Activated naive CD4-positive, alpha-beta T cell treated with anti-CD3 and anti-CD28 coated beads for 36 hours (primary cell): Measurements from ENCODE around the gene MDM1. TPM values are rescaled to one million over a fixed set of nuclear protein-coding genes. Genes with fewer than 3 reads are reported as not detected.
A peak's percentile ranks its signal among the peaks of the same experiment; 100 is the strongest.

Source experiments
- CTCF ChIA-PET: fragments of 350-600 bp; sonication (Branson Sonifier 250); formaldehyde crosslinking; loops from one replicate; lab custom pipeline; 2021; ENCODE audit warnings: antibody characterized with exemption; lab: Charles Lee
- DNase-seq: peaks from one replicate; pipeline ENCODE4 v3.0.0-alpha.2; 2020
- H3K27ac Mint-ChIP-seq: one replicate; pipeline ENCODE4 v1.8.0; 2021; ENCODE audit warnings: mild to moderate bottlenecking, mixed read lengths
- H3K27me3 Mint-ChIP-seq: one replicate; pipeline ENCODE4 v1.8.0; 2021; ENCODE audit warnings: low read depth, mixed read lengths
- H3K36me3 Mint-ChIP-seq: one replicate; pipeline ENCODE4 v1.8.0; 2021; ENCODE audit warnings: low read depth, mixed read lengths
- H3K4me1 Mint-ChIP-seq: one replicate; pipeline ENCODE4 v1.8.0; 2021; ENCODE audit warnings: low read depth, mixed read lengths
- H3K4me3 Mint-ChIP-seq: one replicate; pipeline ENCODE4 v1.8.0; 2021; ENCODE audit warnings: mild to moderate bottlenecking, moderate library complexity, mixed read lengths
- H3K9me3 Mint-ChIP-seq: one replicate; pipeline ENCODE4 v1.8.0; 2021; ENCODE audit warnings: mixed read lengths
- intact Hi-C: fragments of 100-400 bp; cut with micrococcal nuclease; formaldehyde crosslinking; loops from one replicate; pipeline ENCODE4 v1.15.1; 2023
- total RNA-seq, 2 experiments: library from RNA; stranded (reverse); gene quantifications; one replicate each; pipeline ENCODE4 v1.2.3, GENCODE V29; 2021

Gene MDM1, protein sequence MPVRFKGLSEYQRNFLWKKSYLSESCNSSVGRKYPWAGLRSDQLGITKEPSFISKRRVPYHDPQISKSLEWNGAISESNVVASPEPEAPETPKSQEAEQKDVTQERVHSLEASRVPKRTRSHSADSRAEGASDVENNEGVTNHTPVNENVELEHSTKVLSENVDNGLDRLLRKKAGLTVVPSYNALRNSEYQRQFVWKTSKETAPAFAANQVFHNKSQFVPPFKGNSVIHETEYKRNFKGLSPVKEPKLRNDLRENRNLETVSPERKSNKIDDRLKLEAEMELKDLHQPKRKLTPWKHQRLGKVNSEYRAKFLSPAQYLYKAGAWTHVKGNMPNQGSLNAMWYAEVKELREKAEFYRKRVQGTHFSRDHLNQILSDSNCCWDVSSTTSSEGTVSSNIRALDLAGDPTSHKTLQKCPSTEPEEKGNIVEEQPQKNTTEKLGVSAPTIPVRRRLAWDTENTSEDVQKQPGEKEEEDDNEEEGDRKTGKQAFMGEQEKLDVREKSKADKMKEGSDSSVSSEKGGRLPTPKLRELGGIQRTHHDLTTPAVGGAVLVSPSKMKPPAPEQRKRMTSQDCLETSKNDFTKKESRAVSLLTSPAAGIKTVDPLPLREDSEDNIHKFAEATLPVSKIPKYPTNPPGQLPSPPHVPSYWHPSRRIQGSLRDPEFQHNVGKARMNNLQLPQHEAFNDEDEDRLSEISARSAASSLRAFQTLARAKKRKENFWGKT
- total RNA-seq, result 10 to 100 TPM; 16.5 to 20.8 TPM

DNA sequence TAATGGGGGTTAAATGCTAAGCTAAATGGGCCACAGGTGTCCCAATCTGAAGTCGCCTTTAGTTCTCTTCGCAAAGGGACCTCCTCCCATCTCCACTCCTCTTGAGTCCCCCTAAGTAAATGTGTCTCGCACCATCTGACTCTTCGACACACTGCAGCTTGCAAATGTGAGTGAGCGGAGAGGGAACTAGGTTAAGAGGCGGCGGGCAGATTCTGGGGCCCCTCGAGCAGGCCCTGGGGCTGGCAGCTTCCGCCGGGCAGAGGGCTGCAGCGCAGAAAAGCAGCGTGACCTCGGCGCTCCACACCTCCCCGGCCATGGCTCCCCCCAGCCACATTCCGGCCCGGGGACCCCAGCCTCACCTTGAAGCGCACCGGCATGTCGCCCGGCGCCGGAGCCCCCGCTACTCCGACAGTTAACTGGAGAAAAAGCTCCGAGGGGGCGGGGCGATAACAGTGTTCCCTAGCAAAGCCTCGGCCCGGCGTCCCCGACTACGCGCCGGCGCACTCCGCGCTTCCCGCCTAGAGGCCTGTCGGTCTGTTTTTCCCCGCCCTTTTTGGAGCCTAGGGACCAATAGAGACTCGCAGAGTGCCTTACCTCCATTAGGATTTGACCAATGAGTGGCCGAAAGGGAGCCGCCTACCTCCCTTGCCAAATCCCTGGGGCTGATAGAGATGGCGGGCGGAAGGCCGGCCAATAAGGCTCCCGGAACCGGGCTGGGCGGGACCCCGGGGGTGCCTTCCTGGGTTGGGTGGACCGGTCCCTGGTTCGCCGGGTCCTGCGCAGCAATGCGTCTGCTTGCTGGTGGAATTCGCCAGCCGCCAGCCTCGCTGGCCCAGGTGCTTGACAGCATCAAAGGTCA lies at the start of gene MDM1:
Gene MDM1, minus strand, starts transcription at position 494 of the 859 bp plus-strand sequence. Its CDS starts 117 bp downstream, at position 377.
- H3K27ac Mint-ChIP-seq, result peak within 1 kb of the TSS; percentile 73
- H3K4me3 Mint-ChIP-seq, result peak within 1 kb of the TSS; percentile 84
- intact Hi-C loops, result loop anchor here (1.0 to 10.0 kb wide), 15 partner anchors 33 to 913 kb away; partner anchors contain the start of genes CPM, MDM2, NUP107 and RAP1B
- H3K9me3 Mint-ChIP-seq, result no peaks in the 10 kb centered on the region
- H3K27me3 Mint-ChIP-seq, result no peaks in the 10 kb centered on the region
- H3K36me3 Mint-ChIP-seq, result peaks cover 2% of the 10 kb centered on the region
- CTCF ChIA-PET, result interaction anchor here (0.6 to 0.8 kb wide), 2 partner anchors 27 to 28 kb away, joined by 3 read pairs; no protein-coding TSS in a partner anchor
- DNase-seq, result peak; percentile 96
- H3K4me1 Mint-ChIP-seq, result peaks cover 47% of the 10 kb centered on the region

DNA sequence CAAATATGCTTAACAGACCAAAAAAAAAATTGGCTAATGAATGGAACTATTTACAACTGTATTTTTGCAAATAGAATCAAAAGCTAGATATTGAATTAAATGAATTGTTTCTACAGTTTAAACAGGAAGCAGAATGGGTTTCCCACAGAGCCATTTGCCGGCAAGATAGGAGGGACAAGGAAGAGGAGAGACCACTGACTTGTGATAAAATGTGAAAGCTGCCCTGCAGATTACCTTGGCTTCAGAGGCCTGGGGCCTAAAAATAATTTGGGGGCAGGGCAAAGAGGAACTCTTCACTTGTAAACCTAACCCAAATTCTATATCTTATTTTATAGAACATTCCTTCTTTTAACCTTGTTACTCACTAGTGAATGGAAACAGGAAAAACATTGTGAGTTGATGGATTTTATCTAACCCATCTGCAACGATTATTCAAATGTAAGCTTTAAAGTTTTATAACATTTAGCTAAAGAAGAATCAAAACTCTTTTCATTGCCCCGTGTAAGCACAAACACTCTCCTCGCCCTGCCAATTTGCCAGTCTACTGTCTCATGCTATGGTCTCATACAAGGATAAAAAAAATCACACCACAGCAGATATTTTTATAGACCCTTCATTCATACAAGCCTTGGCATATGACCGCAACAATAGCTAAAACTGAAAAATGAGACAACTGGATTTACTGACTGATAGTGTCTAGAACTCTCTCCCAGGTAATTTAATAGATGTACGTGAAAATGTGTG lies 49.5 kb upstream of the MDM1 start:
- CTCF ChIA-PET, result no interaction called here
- Mint-ChIP-seq H3K36me3 (peaks cover 7% of the 10 kb centered on the region), H3K9me3 (peaks cover 6% of the 10 kb centered on the region), H3K4me1 (peaks cover 15% of the 10 kb centered on the region), H3K27ac (no peak overlapping the region), H3K4me3 (no peak overlapping the region), H3K27me3 (peaks cover 3% of the 10 kb centered on the region)
- intact Hi-C loops, result no loop called here
- no peak for DNase-seq

DNA sequence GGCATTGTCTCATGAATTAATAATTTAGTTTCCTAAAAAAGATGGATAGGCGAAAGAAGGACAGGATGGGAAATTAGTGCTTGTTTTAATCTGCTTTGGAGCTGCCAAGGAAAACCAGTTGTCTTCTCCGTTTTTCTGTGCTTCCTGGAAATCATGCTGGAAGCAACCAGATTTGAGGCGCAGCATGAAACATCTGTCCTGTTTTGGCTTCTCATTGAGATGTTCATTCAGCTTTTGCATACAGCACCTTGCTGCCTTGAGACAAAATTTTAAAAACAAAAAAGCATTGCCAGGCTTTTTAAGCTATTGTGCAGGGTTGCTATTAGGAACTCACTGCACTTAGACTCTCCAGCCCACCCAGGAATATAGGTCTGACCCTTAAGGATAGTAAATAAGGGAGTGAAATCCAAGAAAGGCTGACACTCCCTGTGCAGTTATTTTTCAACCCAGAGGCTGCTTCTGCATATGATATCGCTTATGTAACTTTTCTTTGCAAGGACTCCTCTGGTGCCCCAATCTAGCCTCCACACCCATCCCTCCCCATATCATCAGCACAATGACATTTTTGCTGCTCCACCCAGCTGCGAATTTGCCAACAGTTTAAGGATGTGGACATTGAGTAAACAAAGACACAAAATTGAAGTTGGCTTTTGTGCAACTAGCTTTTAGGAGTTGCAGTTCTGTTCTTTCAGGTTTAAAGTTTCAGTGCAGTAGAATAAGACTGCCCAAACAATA lies 46.9 kb upstream of the MDM1 start:
- intact Hi-C loops, result no loop called here
- no peak overlapping the region for H3K4me3 Mint-ChIP-seq
- peaks cover 6% of the 10 kb centered on the region for H3K36me3 Mint-ChIP-seq
- CTCF ChIA-PET, result interaction anchor here (0.7 kb wide), 1 partner anchor 57 kb away, joined by 3 read pairs; no protein-coding TSS in a partner anchor
- H3K27me3 Mint-ChIP-seq, result peaks cover 3% of the 10 kb centered on the region
- no peak for DNase-seq
- peaks cover 6% of the 10 kb centered on the region for H3K9me3 Mint-ChIP-seq
- H3K27ac Mint-ChIP-seq, result no peak overlapping the region
- H3K4me1 Mint-ChIP-seq, result peaks cover 31% of the 10 kb centered on the region

DNA sequence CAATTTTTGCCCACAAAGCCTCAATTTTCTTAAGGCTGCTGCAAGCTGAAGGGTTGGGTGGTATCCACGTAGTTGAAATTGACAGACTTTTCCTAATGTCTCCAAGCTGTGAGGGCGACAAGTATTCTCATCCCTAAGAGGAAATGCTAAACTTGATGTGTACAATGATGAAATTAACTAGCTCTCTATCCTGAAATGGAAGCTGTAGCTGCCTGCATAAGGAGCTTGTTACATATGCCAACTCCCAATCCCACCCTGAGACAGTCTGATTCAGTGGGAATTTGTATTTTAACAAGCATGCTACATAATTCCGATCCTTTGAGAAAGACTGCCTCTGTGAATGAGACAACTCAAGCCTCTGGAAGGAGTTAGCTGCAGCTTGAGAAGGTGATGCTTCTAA lies 45.7 kb upstream of the MDM1 start:
- Mint-ChIP-seq H3K9me3 (peaks cover 5% of the 10 kb centered on the region), H3K4me3 (no peak overlapping the region), H3K36me3 (no peaks in the 10 kb centered on the region), H3K27ac (no peak overlapping the region), H3K27me3 (peaks cover 3% of the 10 kb centered on the region), H3K4me1 (peaks cover 34% of the 10 kb centered on the region)
- no peak for DNase-seq
- CTCF ChIA-PET, result interaction anchor here (1.3 kb wide), 1 partner anchor 17 kb away, joined by 4 read pairs; no protein-coding TSS in a partner anchor
- intact Hi-C loops, result no loop called here

DNA sequence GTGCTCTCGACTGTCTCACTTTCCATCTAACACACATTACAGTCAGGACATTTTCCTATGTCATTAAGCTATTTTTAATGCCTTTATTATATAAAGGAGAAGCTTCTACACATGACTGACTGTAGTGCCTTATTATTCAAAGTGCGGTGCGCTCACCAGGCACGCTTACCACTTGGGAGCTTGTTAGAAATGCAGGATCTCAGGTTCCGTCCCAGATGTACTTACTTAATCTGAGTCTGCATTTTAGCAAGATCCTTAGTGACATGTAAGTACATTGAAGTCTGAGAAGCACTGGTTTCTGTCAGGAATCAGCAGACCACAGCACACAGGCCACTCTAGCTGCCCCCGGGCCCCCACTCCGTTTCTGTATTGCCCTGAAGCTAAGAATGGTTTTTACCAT lies 44.7 kb upstream of the MDM1 start:
- Mint-ChIP-seq H3K9me3 (peaks cover 3% of the 10 kb centered on the region), H3K27me3 (peaks cover 3% of the 10 kb centered on the region), H3K36me3 (no peaks in the 10 kb centered on the region), H3K4me3 (no peak overlapping the region), H3K27ac (no peak overlapping the region), H3K4me1 (peaks cover 37% of the 10 kb centered on the region)
- intact Hi-C loops, result no loop called here
- CTCF ChIA-PET, result no interaction called here
- DNase-seq, result no peak

DNA sequence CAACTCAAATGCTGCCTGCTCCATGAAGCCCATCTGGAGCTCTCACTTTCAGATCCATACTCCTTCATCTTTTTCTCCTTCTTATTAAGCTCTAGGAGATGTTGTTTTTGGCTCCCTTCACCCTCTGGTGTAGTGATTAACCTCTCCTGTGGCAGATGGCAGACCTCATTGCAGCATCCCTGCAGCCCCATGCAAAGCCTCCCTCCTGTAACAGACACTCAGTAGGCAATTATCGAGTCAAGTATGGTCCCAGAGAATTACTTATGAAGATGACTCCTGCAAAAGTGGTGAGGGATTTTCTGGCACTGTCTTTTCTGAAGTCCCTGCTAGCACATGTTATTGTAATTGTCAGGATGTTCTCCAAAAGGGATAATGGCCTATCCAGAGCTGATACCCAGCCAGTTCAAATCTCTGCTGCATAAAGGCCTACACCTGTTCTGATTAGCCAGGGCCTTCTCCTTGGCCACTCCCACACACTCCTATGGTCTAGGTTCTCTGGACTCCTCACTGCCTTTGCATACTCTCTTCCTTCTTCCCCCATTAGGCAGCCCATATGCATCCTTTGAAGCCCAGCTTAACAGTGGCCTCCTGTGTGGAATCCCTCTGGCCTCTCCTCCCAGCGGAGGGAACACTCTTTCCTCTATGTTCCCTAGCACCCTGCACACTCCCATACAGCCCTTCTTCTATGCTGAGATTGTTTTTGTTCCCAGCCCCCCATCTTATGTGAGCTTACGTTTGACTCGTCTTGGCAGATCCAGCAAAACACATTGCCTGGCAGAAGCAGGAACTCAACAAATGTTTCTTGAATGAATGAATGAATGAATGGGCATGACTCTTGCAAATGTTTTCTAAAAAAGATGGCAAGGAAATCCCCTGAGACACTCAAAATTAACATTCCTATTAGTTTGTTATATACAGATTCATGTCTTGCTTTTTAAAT lies 43.9 kb upstream of the MDM1 start:
- DNase-seq, result no peak
- CTCF ChIA-PET, result interaction anchor here (1.0 to 2.1 kb wide), 2 partner anchors 11 to 77 kb away, joined by 3 to 5 read pairs; no protein-coding TSS in a partner anchor
- no peak overlapping the region for H3K4me3 Mint-ChIP-seq
- no peaks in the 10 kb centered on the region for H3K36me3 Mint-ChIP-seq
- H3K9me3 Mint-ChIP-seq, result peaks cover 1% of the 10 kb centered on the region
- intact Hi-C loops, result loop anchor here (2.0 kb wide), 1 partner anchor 163 kb away; no protein-coding TSS in a partner anchor
- H3K27ac Mint-ChIP-seq, result no peak overlapping the region
- H3K4me1 Mint-ChIP-seq, result peaks cover 42% of the 10 kb centered on the region
- H3K27me3 Mint-ChIP-seq, result peaks cover 3% of the 10 kb centered on the region

DNA sequence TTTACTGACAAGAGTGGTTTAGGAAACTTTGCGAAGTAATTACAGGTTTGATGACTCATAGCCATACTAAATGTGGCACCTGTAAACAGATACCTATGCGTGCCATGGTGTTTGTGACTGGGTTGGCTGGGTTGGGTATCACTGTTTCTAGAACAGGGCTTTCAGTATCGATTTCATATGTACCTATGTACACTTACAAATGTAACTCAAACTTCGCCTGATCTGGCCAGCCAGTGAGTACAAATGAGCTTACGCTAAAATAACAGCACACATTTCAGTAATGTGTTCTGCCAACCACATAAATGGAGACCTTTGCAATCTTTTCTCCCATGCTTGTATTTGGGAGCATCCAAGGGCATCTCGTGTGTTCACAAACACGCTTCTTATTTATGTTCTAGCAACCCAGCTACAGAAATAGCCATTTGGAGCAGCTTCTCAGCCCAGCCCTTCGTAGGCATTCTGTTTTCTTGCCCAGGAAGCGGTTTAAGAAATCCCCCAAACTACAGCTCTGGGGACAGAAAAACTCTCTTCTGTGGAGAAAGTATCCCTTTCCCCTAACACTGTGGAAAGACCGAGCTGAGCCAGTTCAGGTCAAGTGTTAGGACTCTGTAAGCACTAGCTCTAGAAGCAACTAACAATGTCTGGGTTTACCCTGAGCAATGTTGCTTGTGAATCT lies 42.3 kb upstream of the MDM1 start:
- peaks cover 3% of the 10 kb centered on the region for H3K27me3 Mint-ChIP-seq
- H3K9me3 Mint-ChIP-seq, result peaks cover 1% of the 10 kb centered on the region
- peak; percentile 77 for DNase-seq
- no peak overlapping the region for H3K4me3 Mint-ChIP-seq
- intact Hi-C loops, result loop anchor here (1.0 to 5.0 kb wide), 8 partner anchors 9 to 588 kb away; partner anchors contain the start of gene MDM1
- H3K27ac Mint-ChIP-seq, result peak overlapping the region; percentile 89
- CTCF ChIA-PET, result interaction anchor here (0.7 to 2.1 kb wide), 5 partner anchors 9 to 431 kb away, joined by 3 to 5 read pairs (median 3); no protein-coding TSS in a partner anchor
- H3K4me1 Mint-ChIP-seq, result peaks cover 46% of the 10 kb centered on the region
- no peaks in the 10 kb centered on the region for H3K36me3 Mint-ChIP-seq

DNA sequence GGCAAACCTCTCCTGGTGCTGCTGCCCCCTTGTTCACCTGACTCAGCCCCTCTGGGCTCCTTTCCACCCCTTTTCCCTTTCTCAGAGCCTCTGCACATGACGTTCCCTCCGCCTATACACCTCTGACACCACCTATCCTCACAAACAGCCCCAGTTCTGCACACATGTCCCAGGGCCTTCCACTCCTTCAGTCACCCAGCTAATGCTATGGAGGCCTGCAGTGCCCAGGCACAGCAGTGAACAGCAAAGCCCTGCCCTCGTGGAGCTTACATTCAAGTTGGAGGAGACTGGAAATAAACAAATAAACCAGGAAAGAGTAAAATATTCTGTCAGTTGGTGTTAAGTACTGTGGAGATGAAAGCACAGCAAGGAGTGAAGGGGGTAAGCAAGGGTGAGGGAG lies 38.5 kb upstream of the MDM1 start:
- Mint-ChIP-seq H3K9me3 (peaks cover 1% of the 10 kb centered on the region), H3K27me3 (no peaks in the 10 kb centered on the region), H3K27ac (no peak overlapping the region), H3K4me3 (no peak overlapping the region), H3K36me3 (no peaks in the 10 kb centered on the region), H3K4me1 (peaks cover 62% of the 10 kb centered on the region)
- CTCF ChIA-PET, result no interaction called here
- intact Hi-C loops, result loop anchor here (5.0 kb wide), 1 partner anchor 592 kb away; no protein-coding TSS in a partner anchor
- DNase-seq, result no peak

DNA sequence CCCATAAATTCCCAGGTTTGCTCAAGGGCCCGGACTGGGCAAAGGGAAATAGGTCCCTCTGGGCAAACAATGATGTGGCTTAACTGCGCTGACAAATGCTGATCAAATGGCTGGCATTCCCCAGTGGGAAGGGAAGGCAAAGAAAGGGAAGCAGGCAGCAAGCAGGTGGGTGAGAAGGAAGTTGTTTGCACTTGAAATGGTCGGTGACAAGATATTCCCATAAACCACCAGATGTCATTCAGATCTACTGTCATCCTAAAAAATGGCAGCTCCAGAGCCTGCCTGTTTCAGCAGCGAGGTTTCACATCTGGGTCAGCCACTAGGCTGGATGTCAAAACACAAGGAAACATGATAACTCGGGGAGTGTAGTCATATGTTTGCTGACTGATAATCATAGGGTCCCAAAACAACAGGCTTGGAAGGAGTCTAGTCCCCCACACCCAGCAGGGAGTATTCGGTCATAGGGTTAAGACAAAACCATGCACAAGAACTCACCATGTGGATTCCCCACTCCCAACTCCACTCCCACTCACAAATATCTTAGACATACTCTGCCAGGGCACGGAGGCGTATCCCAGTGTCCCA lies 37.9 kb upstream of the MDM1 start:
- intact Hi-C loops, result loop anchor here (5.0 kb wide), 1 partner anchor 592 kb away; no protein-coding TSS in a partner anchor
- no peak for DNase-seq
- Mint-ChIP-seq H3K9me3 (peaks cover 1% of the 10 kb centered on the region), H3K4me1 (peaks cover 60% of the 10 kb centered on the region), H3K27ac (no peak overlapping the region), H3K4me3 (no peak overlapping the region), H3K36me3 (no peaks in the 10 kb centered on the region), H3K27me3 (no peaks in the 10 kb centered on the region)
- CTCF ChIA-PET, result no interaction called here
